ENCODE measurements around the gene ARNT2.

Gene ARNT2

GRCh38 chr15:80482696-80483095, 78.5 kb downstream of the ARNT2 start:
- no peak overlapping the region for H3K4me3 ChIP-seq
- H3K9me3 ChIP-seq: no peaks in the 10 kb centered on the region
- no peak overlapping the region for H3K27ac ChIP-seq
- H3K36me3 ChIP-seq: 0 out of 2 replicates have a peak, but pooled peaks cover 6% of the 10 kb centered on the region
- no peaks in the 10 kb centered on the region for H3K27me3 ChIP-seq
- H3K4me1 ChIP-seq: peaks cover 2% of the 10 kb centered on the region; the same call in 1 of the 2 replicates
- H3K4me2 ChIP-seq: no peak overlapping the region
- H3K9ac ChIP-seq: no peak overlapping the region
- no peaks in the 10 kb centered on the region for H4K20me1 ChIP-seq
- no peak for TF ChIP-seq Cebpa-rat (IDR thresholded peaks at IDR 0.05)

GRCh38 chr15:80483725-80484161, 79.6 kb downstream of the ARNT2 start:
- TF ChIP-seq Cebpa-rat (IDR thresholded peaks at IDR 0.05): no peak
- H3K9me3 ChIP-seq: no peaks in the 10 kb centered on the region
- H4K20me1 ChIP-seq: no peaks in the 10 kb centered on the region
- 0 out of 2 replicates have a peak, but pooled peaks cover 6% of the 10 kb centered on the region for H3K36me3 ChIP-seq
- H3K4me2 ChIP-seq: no peak overlapping the region
- H3K4me3 ChIP-seq: no peak overlapping the region
- H3K9ac ChIP-seq: no peak overlapping the region
- H3K27ac ChIP-seq: no peak overlapping the region
- H3K27me3 ChIP-seq: no peaks in the 10 kb centered on the region
- H3K4me1 ChIP-seq: peaks cover 12% of the 10 kb centered on the region

GRCh38 chr15:80484333-80484864, 80.2 kb downstream of the ARNT2 start:
- Histone ChIP-seq H3K36me3 (0 out of 2 replicates have a peak, but pooled peaks cover 6% of the 10 kb centered on the region), H3K27ac (no peak overlapping the region), H3K27me3 (no peaks in the 10 kb centered on the region), H3K9ac (no peak overlapping the region), H3K9me3 (no peaks in the 10 kb centered on the region), H3K4me1 (peaks cover 19% of the 10 kb centered on the region), H3K4me3 (no peak overlapping the region), H4K20me1 (no peaks in the 10 kb centered on the region), H3K4me2 (no peak overlapping the region)
- no peak for TF ChIP-seq Cebpa-rat (IDR thresholded peaks at IDR 0.05)

GRCh38 chr15:80485370-80486164, 81.4 kb downstream of the ARNT2 start:
- Histone ChIP-seq H4K20me1 (no peaks in the 10 kb centered on the region), H3K4me3 (no peak overlapping the region), H3K4me1 (peaks cover 30% of the 10 kb centered on the region), H3K27ac (no peak overlapping the region), H3K9me3 (no peaks in the 10 kb centered on the region), H3K9ac (no peak overlapping the region), H3K27me3 (no peaks in the 10 kb centered on the region), H3K36me3 (0 out of 2 replicates have a peak, but pooled peaks cover 6% of the 10 kb centered on the region), H3K4me2 (no peak overlapping the region)
- TF ChIP-seq Cebpa-rat (IDR thresholded peaks at IDR 0.05): no peak

GRCh38 chr15:80487839-80488390, 83.7 kb downstream of the ARNT2 start:
- H3K4me2 ChIP-seq: peak overlapping the region; percentile 87; the same call in 1 of the 2 replicates
- H3K9ac ChIP-seq: no peak overlapping the region
- H3K9me3 ChIP-seq: peaks cover 8% of the 10 kb centered on the region
- H3K4me1 ChIP-seq: peaks cover 47% of the 10 kb centered on the region
- no peaks in the 10 kb centered on the region for H3K27me3 ChIP-seq
- 0 out of 2 replicates have a peak, but pooled peaks cover 6% of the 10 kb centered on the region for H3K36me3 ChIP-seq
- no peaks in the 10 kb centered on the region for H4K20me1 ChIP-seq
- TF ChIP-seq Cebpa-rat (IDR thresholded peaks at IDR 0.05): no peak
- H3K27ac ChIP-seq: no peak overlapping the region
- H3K4me3 ChIP-seq: no peak overlapping the region

- Histone ChIP-seq H3K4me1 (peaks cover 47% of the 10 kb centered on the region), H3K27me3 (no peaks in the 10 kb centered on the region), H3K27ac (no peak overlapping the region), H4K20me1 (no peaks in the 10 kb centered on the region), H3K9me3 (peaks cover 8% of the 10 kb centered on the region), H3K9ac (no peak overlapping the region), H3K36me3 (no peaks in the 10 kb centered on the region), H3K4me3 (no peak overlapping the region), H3K4me2 (peak overlapping the region; percentile 87)
- no peak for TF ChIP-seq Cebpa-rat (IDR thresholded peaks at IDR 0.05)
Measured at GRCh38 chr15:80489030-80489594, 84.9 kb downstream of the ARNT2 start.

GRCh38 chr15:80490431-80490990, 86.3 kb downstream of the ARNT2 start:
- H3K9me3 ChIP-seq: peaks cover 8% of the 10 kb centered on the region
- H3K27ac ChIP-seq: peak overlapping the region; percentile 54
- no peaks in the 10 kb centered on the region for H4K20me1 ChIP-seq
- no peaks in the 10 kb centered on the region for H3K27me3 ChIP-seq
- no peak overlapping the region for H3K9ac ChIP-seq
- H3K4me3 ChIP-seq: 0 out of 2 replicates have a peak overlapping the region, but pooled peaks have one; percentile 17
- TF ChIP-seq Cebpa-rat (IDR thresholded peaks at IDR 0.05): no peak
- H3K4me2 ChIP-seq: peak overlapping the region; percentile 87
- H3K36me3 ChIP-seq: no peaks in the 10 kb centered on the region
- peaks cover 47% of the 10 kb centered on the region for H3K4me1 ChIP-seq

GRCh38 chr15:80491163-80491847, 87.1 kb downstream of the ARNT2 start:
- H3K4me1 ChIP-seq: peaks cover 47% of the 10 kb centered on the region
- H3K9me3 ChIP-seq: peaks cover 8% of the 10 kb centered on the region
- H3K4me2 ChIP-seq: peak overlapping the region; percentile 87
- H4K20me1 ChIP-seq: no peaks in the 10 kb centered on the region
- no peaks in the 10 kb centered on the region for H3K27me3 ChIP-seq
- TF ChIP-seq Cebpa-rat (IDR thresholded peaks at IDR 0.05): no peak
- H3K27ac ChIP-seq: peak overlapping the region; percentile 54
- H3K36me3 ChIP-seq: no peaks in the 10 kb centered on the region
- H3K9ac ChIP-seq: no peak overlapping the region
- H3K4me3 ChIP-seq: 0 out of 2 replicates have a peak overlapping the region, but pooled peaks have one; percentile 17

- H3K9me3 ChIP-seq: peaks cover 8% of the 10 kb centered on the region
- peaks cover 47% of the 10 kb centered on the region for H3K4me1 ChIP-seq
- H3K36me3 ChIP-seq: no peaks in the 10 kb centered on the region
- no peak overlapping the region for H3K4me2 ChIP-seq
- H3K27me3 ChIP-seq: no peaks in the 10 kb centered on the region
- H4K20me1 ChIP-seq: no peaks in the 10 kb centered on the region
- no peak overlapping the region for H3K9ac ChIP-seq
- TF ChIP-seq Cebpa-rat (IDR thresholded peaks at IDR 0.05): no peak
- H3K4me3 ChIP-seq: no peak overlapping the region
- H3K27ac ChIP-seq: no peak overlapping the region
Measured at GRCh38 chr15:80492409-80492808, 88.2 kb downstream of the ARNT2 start.
